Measurements from ENCODE around the gene NTSR1.

- TF ChIP-seq POLR2A (IDR thresholded peaks at IDR 0.05) (no peak), CTCF (IDR thresholded peaks at IDR 0.05) (no peak)
These were observed 76.8 kb downstream of the NTSR1 start for GRCh38 chr20:62785393-62785792.
